HCT116 (cell line): ENCODE measurements around the gene DPP9. TPM values are rescaled to one million over a fixed set of nuclear protein-coding genes. Genes with fewer than 3 reads are reported as not detected.

Experiments used
- ATAC-seq: fragments of 200-7000 bp; cut with Tn5 transposase; 2 replicates; pipeline ENCODE4 v1.9.1; 2020; ENCODE audit warnings: mild to moderate bottlenecking, moderate library complexity
- BruUV-seq: library from RNA; stranded (reverse); fragments of 400-500 nt; replicated peaks from 2 replicates; lab custom pipeline; 2021; lab: Mats Ljungman, UMichigan
- CTCF ChIA-PET: fragments of 300-600 bp; sonication (Branson Sonifier 250); formaldehyde crosslinking; loops from one replicate; lab custom pipeline; 2021; ENCODE audit warnings: antibody characterized with exemption; lab: Charles Lee
- POLR2A ChIA-PET: fragments of 300-600, 350-600 bp; sonication (Branson Sonifier 250); formaldehyde crosslinking; loops from one replicate; lab custom pipeline; 2021; ENCODE audit warnings: antibody characterized with exemption; lab: Charles Lee
- RAD21 ChIA-PET, 2 experiments: fragments of 300-600 bp; sonication (Branson Sonifier 250); formaldehyde crosslinking; loops; one replicate each; lab custom pipeline; 2023; ENCODE audit warnings: low total read pairs in 2 of 2; ENCODE audit not compliant: uncharacterized antibody in 2 of 2, unreplicated experiment in 2 of 2, low non-redundant PET in 1 of 2; lab: Charles Lee
- DNase-seq: peaks from one replicate; pipeline ENCODE4 v3.0.0-alpha.2; 2010; ENCODE audit warnings: low read depth, low spot score
- H2AFZ ChIP-seq: fragments of 200-600 bp; shearing (Covaris generic), sonication (generic); 2 replicates; pipeline ENCODE4 v1.6.1; 2017; ENCODE audit warnings: low read depth, mixed run types, mixed read lengths, antibody characterized with exemption, low read length; ENCODE audit not compliant: poor library complexity, severe bottlenecking
- H3K27ac ChIP-seq: 2 replicates; pipeline ENCODE4 v1.5.1; 2012; ENCODE audit warnings: low read depth, low read length
- H3K27me3 ChIP-seq: fragments of 200-600 bp; sonication (generic); 2 replicates; pipeline ENCODE4 v1.6.1; 2016; ENCODE audit warnings: mixed run types, low read length, mixed read lengths; ENCODE audit not compliant: insufficient read depth
- H3K36me3 ChIP-seq, 2 experiments: fragments of 200-500 bp in 1 of 2; fragments of 200-600 bp in 1 of 2; sonication (Bioruptor generic) in 1 of 2; sonication (generic) in 1 of 2; 2 replicates each; pipeline versions ENCODE4 v1.5.1 to v1.6.1; 2014 to 2016; ENCODE audit warnings: low read length in 2 of 2, inconsistent platforms in 1 of 2, mixed read lengths in 1 of 2, mixed run types in 1 of 2; ENCODE audit not compliant: insufficient read depth in 2 of 2, control insufficient read depth in 1 of 2
- H3K4me1 ChIP-seq, 2 experiments: fragments of 200-600 bp in 1 of 2; sonication (generic) in 1 of 2; 2 replicates each; pipeline versions ENCODE4 v1.5.1 to v1.6.1; 2012 to 2017; ENCODE audit warnings: low read length in 2 of 2, inconsistent platforms in 1 of 2, mild to moderate bottlenecking in 1 of 2, mixed read lengths in 1 of 2, mixed run types in 1 of 2, moderate library complexity in 1 of 2; ENCODE audit not compliant: insufficient read depth in 2 of 2, control insufficient read depth in 1 of 2
- H3K4me2 ChIP-seq: fragments of 200-600 bp; sonication (generic); 2 replicates; pipeline ENCODE4 v1.6.1; 2017; ENCODE audit warnings: mixed run types, low read length, mixed read lengths
- H3K4me3 ChIP-seq, 2 experiments: fragments of 200-600 bp in 1 of 2; sonication (generic) in 1 of 2; replicated peaks in 1 of 2; 2 replicates each; pipeline ENCODE4 v1.5.1; 2011 to 2016; ENCODE audit warnings: low read length in 2 of 2, control low read depth in 1 of 2, low read depth in 1 of 2, mild to moderate bottlenecking in 1 of 2, mixed read lengths in 1 of 2, mixed run types in 1 of 2
- H3K79me2 ChIP-seq: fragments of 200-600 bp; sonication (generic); 2 replicates; pipeline ENCODE4 v1.6.1; 2017; ENCODE audit warnings: mild to moderate bottlenecking, mixed run types, low read length, moderate library complexity, mixed read lengths; ENCODE audit not compliant: insufficient read depth
- H3K9ac ChIP-seq: fragments of 200-600 bp; sonication (generic); 2 replicates; pipeline ENCODE4 v1.6.1; 2016; ENCODE audit warnings: low read length, mixed read lengths
- H3K9me2 ChIP-seq: fragments of 200-600 bp; sonication (generic), shearing (Covaris generic); 2 replicates; pipeline ENCODE4 v1.6.1; 2017; ENCODE audit warnings: mixed run types, mild to moderate bottlenecking, moderate library complexity; ENCODE audit not compliant: insufficient read depth
- H3K9me3 ChIP-seq, 2 experiments: fragments of 200-500 bp in 1 of 2; fragments of 200-600 bp in 1 of 2; sonication (Bioruptor generic) in 1 of 2; sonication (generic) in 1 of 2; 2 replicates each; pipeline ENCODE4 v1.6.1; 2014 to 2017; ENCODE audit warnings: low read length in 2 of 2, mixed read lengths in 2 of 2, inconsistent platforms in 1 of 2, low read depth in 1 of 2, mild to moderate bottlenecking in 1 of 2, mixed run types in 1 of 2, moderate library complexity in 1 of 2; ENCODE audit not compliant: control insufficient read depth in 1 of 2, insufficient read depth in 1 of 2
- H4K20me1 ChIP-seq: fragments of 200-600 bp; sonication (generic), shearing (Covaris generic); 2 replicates; pipeline ENCODE4 v1.6.1; 2017; ENCODE audit warnings: mixed run types, mild to moderate bottlenecking, moderate library complexity; ENCODE audit not compliant: insufficient read depth
- ATF3 ChIP-seq: IDR thresholded peaks from 2 replicates; pipeline ENCODE4 v1.6.1; 2012
- CEBPB ChIP-seq: IDR thresholded peaks from 2 replicates; pipeline ENCODE4 v1.6.1; 2012; ENCODE audit warnings: low read depth
- ELF1 ChIP-seq: IDR thresholded peaks from 2 replicates; pipeline ENCODE4 v1.6.1; 2012; ENCODE audit warnings: low read depth, borderline replicate concordance
- MAX ChIP-seq: IDR thresholded peaks from 2 replicates; pipeline ENCODE4 v1.6.1; 2012
- intact Hi-C: fragments of 100-400 bp; cut with micrococcal nuclease; formaldehyde crosslinking; loops from 2 replicates; pipeline ENCODE4 v1.10.0; 2022
- total RNA-seq: library from RNA; stranded (reverse); gene quantifications from one replicate; pipeline ENCODE4 v1.2.1, GENCODE V29; 2021; ENCODE audit not compliant: unreplicated experiment
- TF ChIP-seq, protein P1 (sequence below): IDR thresholded peaks from 2 replicates; pipeline ENCODE4 v1.6.1; 2012; ENCODE audit warnings: low read depth

The DPP9 gene
- total RNA-seq, 1 experiment from 2014 or later: 67.6 TPM

DNA sequence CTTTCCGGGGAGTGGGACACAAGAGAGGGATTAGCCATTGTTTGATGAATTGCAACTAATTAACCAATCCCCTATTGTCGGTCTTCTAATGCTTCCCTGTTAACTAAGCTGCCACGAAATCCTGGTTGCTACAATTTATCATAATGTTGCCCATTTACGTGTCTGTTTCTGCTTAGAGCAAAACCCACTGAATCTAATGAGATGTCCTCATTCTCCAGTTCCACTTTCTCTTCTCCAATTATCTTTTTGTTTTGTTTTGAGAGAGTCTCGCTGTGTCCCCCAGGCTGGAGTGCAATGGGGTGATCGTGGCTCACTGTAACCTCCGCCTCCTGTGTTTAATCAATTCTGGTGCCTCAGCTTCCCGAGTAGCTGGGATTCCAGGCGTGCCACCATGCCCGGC lies 5.2 kb upstream of the DPP9 start:
- H3K4me1 ChIP-seq: peaks cover 18 to 35% of the 10 kb centered on the region in 2 experiments
- no peak overlapping the region for H2AFZ ChIP-seq
- H3K27ac ChIP-seq: no peak overlapping the region
- no peaks in the 10 kb centered on the region for H3K27me3 ChIP-seq
- no peaks in the 10 kb centered on the region for H4K20me1 ChIP-seq
- H3K9ac ChIP-seq: no peak overlapping the region
- ChIA-PET CTCF (interaction anchor here (2.0 kb wide), 1 partner anchor 62 kb away, joined by 11 read pairs; the partner anchor contains the start of gene FEM1A), POLR2A (no interaction called here), RAD21 (no interaction called here)
- no peak for TF ChIP-seq CEBPB
- no peak for TF ChIP-seq ATF3
- TF ChIP-seq, protein P1, sequence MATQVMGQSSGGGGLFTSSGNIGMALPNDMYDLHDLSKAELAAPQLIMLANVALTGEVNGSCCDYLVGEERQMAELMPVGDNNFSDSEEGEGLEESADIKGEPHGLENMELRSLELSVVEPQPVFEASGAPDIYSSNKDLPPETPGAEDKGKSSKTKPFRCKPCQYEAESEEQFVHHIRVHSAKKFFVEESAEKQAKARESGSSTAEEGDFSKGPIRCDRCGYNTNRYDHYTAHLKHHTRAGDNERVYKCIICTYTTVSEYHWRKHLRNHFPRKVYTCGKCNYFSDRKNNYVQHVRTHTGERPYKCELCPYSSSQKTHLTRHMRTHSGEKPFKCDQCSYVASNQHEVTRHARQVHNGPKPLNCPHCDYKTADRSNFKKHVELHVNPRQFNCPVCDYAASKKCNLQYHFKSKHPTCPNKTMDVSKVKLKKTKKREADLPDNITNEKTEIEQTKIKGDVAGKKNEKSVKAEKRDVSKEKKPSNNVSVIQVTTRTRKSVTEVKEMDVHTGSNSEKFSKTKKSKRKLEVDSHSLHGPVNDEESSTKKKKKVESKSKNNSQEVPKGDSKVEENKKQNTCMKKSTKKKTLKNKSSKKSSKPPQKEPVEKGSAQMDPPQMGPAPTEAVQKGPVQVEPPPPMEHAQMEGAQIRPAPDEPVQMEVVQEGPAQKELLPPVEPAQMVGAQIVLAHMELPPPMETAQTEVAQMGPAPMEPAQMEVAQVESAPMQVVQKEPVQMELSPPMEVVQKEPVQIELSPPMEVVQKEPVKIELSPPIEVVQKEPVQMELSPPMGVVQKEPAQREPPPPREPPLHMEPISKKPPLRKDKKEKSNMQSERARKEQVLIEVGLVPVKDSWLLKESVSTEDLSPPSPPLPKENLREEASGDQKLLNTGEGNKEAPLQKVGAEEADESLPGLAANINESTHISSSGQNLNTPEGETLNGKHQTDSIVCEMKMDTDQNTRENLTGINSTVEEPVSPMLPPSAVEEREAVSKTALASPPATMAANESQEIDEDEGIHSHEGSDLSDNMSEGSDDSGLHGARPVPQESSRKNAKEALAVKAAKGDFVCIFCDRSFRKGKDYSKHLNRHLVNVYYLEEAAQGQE: no peak
- no peak for TF ChIP-seq MAX
- no peak for TF ChIP-seq ELF1
- no peaks in the 10 kb centered on the region for H3K9me3 ChIP-seq
- H3K9me2 ChIP-seq: no peaks in the 10 kb centered on the region
- no peak for ATAC-seq
- no peak overlapping the region for H3K4me2 ChIP-seq
- BruUV-seq: no TSS peak
- H3K36me3 ChIP-seq: no peaks in the 10 kb centered on the region
- H3K4me3 ChIP-seq: no peak overlapping the region
- intact Hi-C loops: loop anchor here (10.0 kb wide), 1 partner anchor 246 kb away; no protein-coding TSS in a partner anchor
- no peak for DNase-seq
- no peaks in the 10 kb centered on the region for H3K79me2 ChIP-seq
